H1 (cell line): ENCODE data around the gene CACNG8. TPM values are rescaled to one million over a fixed set of nuclear protein-coding genes. Genes with fewer than 3 reads are reported as not detected.

Experiments
- CTCF ChIA-PET: fragments of 300-600 bp; sonication (Branson Sonifier 250); formaldehyde crosslinking; loops from one replicate; lab custom pipeline; 2021; ENCODE audit not compliant: partially characterized antibody; lab: Charles Lee
- POLR2A ChIA-PET: fragments of 300-600 bp; sonication (Branson Sonifier 250); formaldehyde crosslinking; loops from one replicate; lab custom pipeline; 2021; ENCODE audit warnings: inconsistent platforms; ENCODE audit not compliant: partially characterized antibody; lab: Charles Lee
- DNase-seq, 2 experiments: peaks; one replicate each; pipeline versions ENCODE4 v3.0.0 to v3.0.0-alpha.2; 2010 to 2022; ENCODE audit warnings: low spot score in 2 of 2, low read depth in 1 of 2, mixed read lengths in 1 of 2
- FAIRE-seq: peaks from 2 replicates; lab custom pipeline; 2011; peaks lifted over from hg19 to GRCh38; lab: Jason Lieb, UNC
- H2AFZ ChIP-seq: 2 replicates; pipeline ENCODE4 v1.8.1; 2012; ENCODE audit warnings: low read length, inconsistent platforms
- H2AK5ac ChIP-seq: 2 replicates; pipeline ENCODE4 v1.6.1; 2013; ENCODE audit warnings: low read depth, low read length
- H2BK120ac ChIP-seq: replicated peaks from 2 replicates; pipeline ENCODE3; 2013; ENCODE audit warnings: low read depth, low read length, inconsistent platforms
- H2BK12ac ChIP-seq: 2 replicates; pipeline ENCODE4 v1.6.1; 2013; ENCODE audit warnings: low read depth, low read length
- H2BK15ac ChIP-seq: 2 replicates; pipeline ENCODE4 v1.6.1; 2013; ENCODE audit warnings: low read length
- H2BK20ac ChIP-seq: 2 replicates; pipeline ENCODE4 v1.6.1; 2013; ENCODE audit warnings: low read length
- H2BK5ac ChIP-seq: 2 replicates; pipeline ENCODE4 v1.6.1; 2013; ENCODE audit warnings: low read depth, low read length
- H3K14ac ChIP-seq: 2 replicates; pipeline ENCODE4 v1.6.1; 2013; ENCODE audit warnings: inconsistent platforms; ENCODE audit not compliant: insufficient read length
- H3K18ac ChIP-seq: 2 replicates; pipeline ENCODE4 v1.6.1; 2013; ENCODE audit warnings: low read length; ENCODE audit errors: extremely low read depth
- H3K23ac ChIP-seq: 2 replicates; pipeline ENCODE4 v1.6.1; 2013; ENCODE audit warnings: inconsistent platforms; ENCODE audit not compliant: insufficient read length
- H3K23me2 ChIP-seq: 2 replicates; pipeline ENCODE4 v1.6.1; 2013; ENCODE audit warnings: low read depth, low read length
- H3K27ac ChIP-seq: 2 replicates; pipeline ENCODE4 v1.6.1; 2011; ENCODE audit warnings: low read depth, low read length, inconsistent platforms
- H3K27me3 ChIP-seq, 4 experiments: replicated peaks in 1 of 4; 1 replicate in 1 of 4; 2 replicates in 3 of 4; pipeline versions ENCODE4 v1.6.1 to v1.8.1; 2011 to 2013; ENCODE audit warnings: low read length in 3 of 4, mild to moderate bottlenecking in 3 of 4, inconsistent platforms in 2 of 4, mixed read lengths in 2 of 4, moderate library complexity in 1 of 4; ENCODE audit not compliant: control insufficient read depth in 3 of 4, insufficient read depth in 3 of 4; ENCODE audit errors: extremely low read depth in 1 of 4
- H3K36me3 ChIP-seq, 4 experiments: 2 replicates each; pipeline versions ENCODE4 v1.6.1 to v1.8.1; 2011 to 2013; ENCODE audit warnings: mild to moderate bottlenecking in 4 of 4, low read length in 3 of 4, moderate library complexity in 2 of 4, control low read depth in 1 of 4, inconsistent platforms in 1 of 4; ENCODE audit not compliant: insufficient read depth in 4 of 4, control insufficient read depth in 2 of 4
- H3K4ac ChIP-seq: replicated peaks from 2 replicates; pipeline ENCODE3; 2013; ENCODE audit warnings: low read length, low read depth, mixed read lengths, inconsistent platforms; ENCODE audit not compliant: insufficient read length
- H3K4me1 ChIP-seq, 4 experiments: replicated peaks in 1 of 4; 1 replicate in 1 of 4; 2 replicates in 3 of 4; pipeline versions ENCODE4 v1.6.1 to v1.8.1; 2011 to 2013; ENCODE audit warnings: low read length in 3 of 4, inconsistent platforms in 2 of 4, mixed read lengths in 1 of 4; ENCODE audit not compliant: insufficient read depth in 4 of 4, control insufficient read depth in 3 of 4
- H3K4me2 ChIP-seq, 2 experiments: 2 replicates each; pipeline versions ENCODE4 v1.6.1 to v1.8.1; 2011 to 2013; ENCODE audit warnings: low read depth in 2 of 2, low read length in 2 of 2, control low read depth in 1 of 2, inconsistent platforms in 1 of 2, mild to moderate bottlenecking in 1 of 2; ENCODE audit not compliant: insufficient read depth in 1 of 2
- H3K4me3 ChIP-seq, 4 experiments: fragments of 200-600, 300-600 bp in 1 of 4; sonication (generic), shearing (Covaris generic), sonication (Bioruptor Twin) in 1 of 4; 2 replicates each; pipeline versions ENCODE4 v1.5.1 to v1.8.1; 2011 to 2016; ENCODE audit warnings: low read length in 4 of 4, low read depth in 3 of 4, control low read depth in 2 of 4, inconsistent platforms in 2 of 4, mild to moderate bottlenecking in 2 of 4, mixed read lengths in 1 of 4, moderate library complexity in 1 of 4; ENCODE audit not compliant: insufficient read depth in 2 of 4; ENCODE audit errors: extremely low read depth in 1 of 4
- H3K56ac ChIP-seq: replicated peaks from 2 replicates; pipeline ENCODE3; 2013; ENCODE audit warnings: low read depth, mild to moderate bottlenecking, mixed read lengths, low read length, inconsistent platforms; ENCODE audit not compliant: insufficient read length
- H3K79me1 ChIP-seq: 2 replicates; pipeline ENCODE4 v1.6.1; 2013; ENCODE audit warnings: low read depth, low read length, control low read depth
- H3K79me2 ChIP-seq, 2 experiments: 2 replicates each; pipeline versions ENCODE4 v1.6.1 to v1.8.1; 2012 to 2013; ENCODE audit warnings: low read length in 2 of 2, mild to moderate bottlenecking in 2 of 2, inconsistent platforms in 1 of 2; ENCODE audit not compliant: insufficient read depth in 2 of 2, control insufficient read depth in 1 of 2
- H3K9ac ChIP-seq, 4 experiments: replicated peaks in 1 of 4; 1 replicate in 1 of 4; 2 replicates in 3 of 4; pipeline versions ENCODE4 v1.6.1 to v1.8.1; 2011 to 2013; ENCODE audit warnings: low read depth in 3 of 4, low read length in 3 of 4, control low read depth in 2 of 4, mild to moderate bottlenecking in 2 of 4, moderate library complexity in 2 of 4, inconsistent platforms in 1 of 4; ENCODE audit errors: extremely low read depth in 1 of 4
- H3K9me3 ChIP-seq, 2 experiments: 2 replicates each; pipeline versions ENCODE4 v1.6.1 to v1.8.1; 2012 to 2013; ENCODE audit warnings: mild to moderate bottlenecking in 2 of 2, moderate library complexity in 2 of 2, control low read depth in 1 of 2, inconsistent platforms in 1 of 2, low read depth in 1 of 2, low read length in 1 of 2, mixed read lengths in 1 of 2; ENCODE audit not compliant: insufficient read depth in 2 of 2
- H4K20me1 ChIP-seq, 2 experiments: replicated peaks in 1 of 2; 2 replicates each; pipeline versions ENCODE3 to v1.8.1; 2011 to 2013; ENCODE audit warnings: inconsistent platforms in 2 of 2, low read length in 2 of 2, mild to moderate bottlenecking in 1 of 2; ENCODE audit not compliant: insufficient read depth in 2 of 2, control insufficient read depth in 1 of 2
- H4K5ac ChIP-seq: 2 replicates; pipeline ENCODE4 v1.6.1; 2013; ENCODE audit warnings: low read length, low read depth, mixed read lengths, inconsistent platforms; ENCODE audit not compliant: insufficient read length
- H4K8ac ChIP-seq: 2 replicates; pipeline ENCODE4 v1.8.0; 2013; ENCODE audit warnings: mild to moderate bottlenecking, moderate library complexity, low read length, inconsistent platforms; ENCODE audit not compliant: insufficient read depth; ENCODE audit errors: extremely low read depth
- H4K91ac ChIP-seq: replicated peaks from 2 replicates; pipeline ENCODE3; 2013; ENCODE audit warnings: low read length, mixed read lengths, inconsistent platforms; ENCODE audit not compliant: insufficient read length
- ASH2L ChIP-seq: fragments of 200-600, 300-600 bp; sonication (generic); IDR thresholded peaks from one replicate; pipeline ENCODE4 v1.7.1; 2017; ENCODE audit warnings: low read length
- BACH1 ChIP-seq: IDR thresholded peaks from 2 replicates; pipeline ENCODE4 v1.6.1; 2012; ENCODE audit warnings: low read length, improper control_type of control experiment
- CBX5 ChIP-seq: fragments of 300-800, 300-1000 bp; sonication (generic); IDR thresholded peaks from 2 replicates; pipeline ENCODE4 v1.7.1; 2016; ENCODE audit warnings: antibody characterized with exemption, low read length, low read depth
- NRF1 ChIP-seq: IDR thresholded peaks from 2 replicates; pipeline ENCODE4 v1.6.1; 2011; ENCODE audit warnings: mild to moderate bottlenecking, low read depth, low read length, improper control_type of control experiment
- PHF8 ChIP-seq: fragments of 200-600 bp; sonication (generic); conservative IDR thresholded peaks from 2 replicates; pipeline ENCODE4 v1.7.1; 2012; ENCODE audit warnings: low read depth, mild to moderate bottlenecking, inconsistent platforms, low read length, moderate library complexity
- SIRT6 ChIP-seq: IDR thresholded peaks from one replicate; pipeline ENCODE4 v1.7.1; 2012; ENCODE audit warnings: low read length, inconsistent platforms
- SP1 ChIP-seq: IDR thresholded peaks from 2 replicates; pipeline ENCODE4 v1.6.1; 2011; ENCODE audit warnings: low read depth, low read length
- TEAD4 ChIP-seq: IDR thresholded peaks from 2 replicates; pipeline ENCODE4 v1.6.1; 2012; ENCODE audit warnings: low read depth, low read length, inconsistent platforms, mixed read lengths
- WGBS, 2 experiments: shearing (Covaris generic) in 1 of 2; methylation state at CpG; one replicate each; pipeline versions ENCODE4 v1.1.6 to v1.1.7; 2013 to 2015; ENCODE audit warnings: low lambda C conversion rate in 2 of 2, mixed read lengths in 2 of 2, inconsistent platforms in 1 of 2, low coverage in 1 of 2, missing lambda C conversion rate in 1 of 2; ENCODE audit not compliant: insufficient replicate concordance in 2 of 2, insufficient coverage in 1 of 2, insufficient read length in 1 of 2; ENCODE audit errors: extremely low coverage in 1 of 2, missing lambda C conversion rate in 1 of 2; 5-methylcytosine and 5-hydroxymethylcytosine counted together
- polyA plus RNA-seq, 7 experiments: library from polyadenylated mRNA; depleted of rRNA in 3 of 7; stranded (reverse) in 5 of 7; unstranded in 2 of 7; fragments of >200 nt in 5 of 7; fragments of 200-250 nt in 2 of 7; gene quantifications; 1 replicate in 5 of 7; 2 replicates in 1 of 7; 4 replicates in 1 of 7; pipeline versions ENCODE4 v1.2.1 to v1.2.3, GENCODE V29; 2011 to 2013; ENCODE audit warnings: missing spikeins in 2 of 7, mixed read lengths in 2 of 7
- total RNA-seq: library from RNA; stranded (reverse); fragmentation: NEBNext Ultra II Directional; extraction: Animal tissue kit (Norgen Biotek cat#: 25700); gene quantifications from 2 replicates; pipeline ENCODE4 v1.2.1, GENCODE V29; 2021
- TF ChIP-seq, protein P1 (sequence below): IDR thresholded peaks from 2 replicates; pipeline ENCODE4 v1.6.1; 2011; ENCODE audit warnings: low read length, improper control_type of control experiment

Gene CACNG8
- total and polyA plus RNA-seq, 2 of the 8 experiments (the other 6 are each of a cell fraction or from before 2014, with no cell fraction given), result 0.41 to 4.5 TPM

DNA sequence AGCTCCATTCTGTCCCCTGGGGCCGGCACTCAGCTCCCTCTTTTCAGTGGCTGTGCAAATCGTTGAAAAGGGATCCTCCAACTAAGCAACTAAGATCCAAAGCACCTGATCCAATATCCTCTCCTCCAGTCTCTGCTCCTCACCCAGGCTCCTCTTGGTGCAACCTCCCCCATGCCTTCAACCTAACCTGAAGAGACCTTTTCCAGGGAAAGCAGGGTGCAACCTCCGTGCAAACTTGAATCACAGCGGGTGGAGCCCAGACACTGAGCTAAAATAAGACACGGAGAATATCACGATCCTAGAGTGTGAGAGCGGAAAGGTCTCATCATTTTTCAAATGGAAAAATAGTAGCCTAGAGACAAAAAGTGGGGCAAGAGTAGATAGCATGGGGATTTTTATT lies 45.4 kb upstream of the CACNG8 start:
- no peaks in the 10 kb centered on the region; the same call in none of the 2 replicates for H3K79me1 ChIP-seq
- no peak overlapping the region for H4K91ac ChIP-seq
- no peak overlapping the region for H4K8ac ChIP-seq
- H3K14ac ChIP-seq, result no peak overlapping the region
- H3K27ac ChIP-seq, result no peak overlapping the region
- H3K4me2 ChIP-seq, result no peak overlapping the region
- H4K5ac ChIP-seq, result no peak overlapping the region
- no peak overlapping the region for H2BK15ac ChIP-seq
- FAIRE-seq (no peak), DNase-seq (no peak)
- H2AFZ ChIP-seq, result no peak overlapping the region
- H3K27me3 ChIP-seq, result no peaks in the 10 kb centered on the region
- H2BK12ac ChIP-seq, result no peak overlapping the region
- no peak overlapping the region for H2BK120ac ChIP-seq
- peaks cover 0 to 4% of the 10 kb centered on the region in 2 experiments; a peak in 1 of 4 replicates for H3K79me2 ChIP-seq
- no peak overlapping the region for H3K4ac ChIP-seq
- H4K20me1 ChIP-seq, result peaks cover 3 to 5% of the 10 kb centered on the region in 2 experiments
- no peak overlapping the region for H3K4me3 ChIP-seq
- no peaks in the 10 kb centered on the region; a peak in 1 of 7 replicates for H3K4me1 ChIP-seq
- no peak overlapping the region for H2BK5ac ChIP-seq
- no peak overlapping the region for H3K9ac ChIP-seq
- H2AK5ac ChIP-seq, result no peak overlapping the region
- no peaks in the 10 kb centered on the region; a peak in 1 of 4 replicates for H3K9me3 ChIP-seq
- H3K36me3 ChIP-seq, result peaks cover 13 to 43% (median 25%) of the 10 kb centered on the region in 4 experiments
- no peak overlapping the region for H3K23ac ChIP-seq
- H2BK20ac ChIP-seq, result no peak overlapping the region
- H3K56ac ChIP-seq, result no peak overlapping the region
- 89% methylated on average over 7 of the region's 7 CpGs; no CpG with 5 or more reads in 1 of the 2 experiments for whole genome bisulfite sequencing, 2 experiments
- no peaks in the 10 kb centered on the region; the same call in 1 of the 2 replicates for H3K23me2 ChIP-seq
- no peak overlapping the region for H3K18ac ChIP-seq
- POLR2A ChIA-PET, result interaction anchor here (0.6 to 1.2 kb wide), 5 partner anchors 9 to 58 kb away, joined by 3 to 4 read pairs (median 3); no protein-coding TSS in a partner anchor
- CTCF ChIA-PET, result interaction anchor here (0.7 to 1.6 kb wide), 9 partner anchors 8 to 124 kb away, joined by 3 to 10 read pairs (median 6); no protein-coding TSS in a partner anchor
- TF ChIP-seq, protein P1, sequence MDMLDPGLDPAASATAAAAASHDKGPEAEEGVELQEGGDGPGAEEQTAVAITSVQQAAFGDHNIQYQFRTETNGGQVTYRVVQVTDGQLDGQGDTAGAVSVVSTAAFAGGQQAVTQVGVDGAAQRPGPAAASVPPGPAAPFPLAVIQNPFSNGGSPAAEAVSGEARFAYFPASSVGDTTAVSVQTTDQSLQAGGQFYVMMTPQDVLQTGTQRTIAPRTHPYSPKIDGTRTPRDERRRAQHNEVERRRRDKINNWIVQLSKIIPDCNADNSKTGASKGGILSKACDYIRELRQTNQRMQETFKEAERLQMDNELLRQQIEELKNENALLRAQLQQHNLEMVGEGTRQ, result no peak
- TF ChIP-seq TEAD4 (no peak), BACH1 (no peak), SP1 (no peak), SIRT6 (no peak), NRF1 (no peak), ASH2L (no peak), PHF8 (no peak), CBX5 (no peak)
